ENCODE data around the gene PRRG4. TPM values are rescaled to one million over a fixed set of nuclear protein-coding genes. Genes with fewer than 3 reads are reported as not detected.

Gene PRRG4
- polyA plus RNA-seq, 1 donor (not counting 4 experiments of a cell fraction or from before 2014, with no cell fraction given) = 10.0 TPM

- no peak overlapping the region for H3K9ac ChIP-seq (ENCODE audit: control insufficient read depth, extremely low read depth, insufficient read depth, low read length)
- no peak for TF ChIP-seq CTCF (optimal IDR thresholded peaks at IDR 0.05 in 1 of 3, IDR thresholded peaks at IDR 0.05 in 1 of 3, conservative IDR thresholded peaks at IDR 0.05 in 1 of 3; ENCODE audit: extremely low read depth in 1 of 3, insufficient read depth in 2 of 3, low read length in 3 of 3)
- no peaks in the 10 kb centered on the region for H3K9me3 ChIP-seq (ENCODE audit: control insufficient read depth, low read depth, low read length)
- dilution Hi-C loops (cut with MboI; ENCODE audit: extremely low pct_ligation_motif_present, low sequenced_read_pairs) = no loop called here
- no peak overlapping the region for H3K4me3 ChIP-seq (ENCODE audit: control insufficient read depth in 2 of 3, extremely low read depth in 1 of 3, insufficient read depth in 2 of 3, low read depth in 1 of 3, low read length in 3 of 3)
- no peaks in the 10 kb centered on the region for H3K36me3 ChIP-seq (ENCODE audit: control insufficient read depth in 2 of 2, extremely low read depth in 1 of 2, insufficient read depth in 2 of 2, low read length in 2 of 2)
- no peaks in the 10 kb centered on the region for H3K9me1 ChIP-seq (ENCODE audit: control insufficient read depth, extremely low read depth, insufficient read depth, low read length)
- H3K27ac ChIP-seq (ENCODE audit: control insufficient read depth, insufficient read depth, low read length) = no peak overlapping the region
- no peaks in the 10 kb centered on the region for H4K20me1 ChIP-seq (ENCODE audit: control insufficient read depth, extremely low read depth, insufficient read depth, low read length)
- no peak overlapping the region for H2AFZ ChIP-seq (ENCODE audit: control insufficient read depth, low read length)
- H3K27me3 ChIP-seq (ENCODE audit: control insufficient read depth, extremely low read depth, insufficient read depth, low read length) = no peaks in the 10 kb centered on the region
- no peak for DNase-seq (ENCODE audit: low read depth, low spot score)
- H3K4me1 ChIP-seq (ENCODE audit: control insufficient read depth, extremely low read depth, insufficient read depth, low read length) = no peaks in the 10 kb centered on the region
- H3K79me2 ChIP-seq (ENCODE audit: control insufficient read depth, insufficient read depth, low read length) = no peaks in the 10 kb centered on the region
- FAIRE-seq = no peak
- peak overlapping the region; percentile 86 for H3K4me2 ChIP-seq (ENCODE audit: control insufficient read depth, extremely low read depth, insufficient read depth, low read depth, low read length)
Measured at GRCh38 chr11:32792111-32792947, 37.4 kb upstream of the PRRG4 start.

DNA sequence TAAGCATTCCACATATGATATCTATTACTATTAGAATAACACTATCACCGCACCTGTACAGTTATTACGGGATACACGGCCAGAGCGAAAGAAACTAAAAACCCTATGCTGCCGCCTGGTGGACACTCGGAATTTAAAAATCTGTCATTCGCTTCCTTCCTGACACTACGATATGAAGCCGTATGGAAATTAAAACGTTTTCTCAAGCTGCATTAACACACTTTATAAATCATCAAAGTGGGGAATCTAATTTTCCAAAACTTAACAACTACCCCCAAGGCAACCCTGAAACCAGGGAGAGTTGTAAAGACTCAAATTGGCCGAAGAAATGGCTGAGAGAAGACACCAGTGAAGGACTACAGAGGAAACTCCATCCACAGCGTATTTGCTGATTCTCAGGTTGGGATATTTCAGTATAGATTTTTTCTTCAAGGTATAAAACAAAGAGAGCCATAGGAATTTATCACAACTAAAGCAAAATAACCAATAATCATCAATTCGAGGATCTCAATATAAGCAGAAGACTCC, 36.7 kb upstream of the PRRG4 start:
- dilution Hi-C loops (cut with MboI; ENCODE audit: extremely low pct_ligation_motif_present, low sequenced_read_pairs) = no loop called here
- DNase-seq (ENCODE audit: low read depth, low spot score) (no peak), FAIRE-seq (peak; percentile 77)
- H3K9ac ChIP-seq (ENCODE audit: control insufficient read depth, extremely low read depth, insufficient read depth, low read length) = no peak overlapping the region
- no peaks in the 10 kb centered on the region for H3K79me2 ChIP-seq (ENCODE audit: control insufficient read depth, insufficient read depth, low read length)
- TF ChIP-seq EZH2 (IDR thresholded peaks at IDR 0.05; ENCODE audit: low read length) (no peak), CTCF (optimal IDR thresholded peaks at IDR 0.05 in 1 of 3, IDR thresholded peaks at IDR 0.05 in 1 of 3, conservative IDR thresholded peaks at IDR 0.05 in 1 of 3; ENCODE audit: extremely low read depth in 1 of 3, insufficient read depth in 2 of 3, low read length in 3 of 3) (peak; percentile 55 to 64 (median 60))
- no peaks in the 10 kb centered on the region for H3K9me1 ChIP-seq (ENCODE audit: control insufficient read depth, extremely low read depth, insufficient read depth, low read length)
- H3K27ac ChIP-seq (ENCODE audit: control insufficient read depth, insufficient read depth, low read length) = no peak overlapping the region
- H3K9me3 ChIP-seq (ENCODE audit: control insufficient read depth, low read depth, low read length) = no peaks in the 10 kb centered on the region
- peak overlapping the region; percentile 88 for H2AFZ ChIP-seq (ENCODE audit: control insufficient read depth, low read length)
- H3K27me3 ChIP-seq (ENCODE audit: control insufficient read depth, extremely low read depth, insufficient read depth, low read length) = no peaks in the 10 kb centered on the region
- no peaks in the 10 kb centered on the region for H3K4me1 ChIP-seq (ENCODE audit: control insufficient read depth, extremely low read depth, insufficient read depth, low read length)
- peak overlapping the region; percentile 86 for H3K4me2 ChIP-seq (ENCODE audit: control insufficient read depth, extremely low read depth, insufficient read depth, low read depth, low read length)
- H3K36me3 ChIP-seq (ENCODE audit: control insufficient read depth in 2 of 2, extremely low read depth in 1 of 2, insufficient read depth in 2 of 2, low read length in 2 of 2) = no peaks in the 10 kb centered on the region
- H3K4me3 ChIP-seq (ENCODE audit: control insufficient read depth in 2 of 3, extremely low read depth in 1 of 3, insufficient read depth in 2 of 3, low read depth in 1 of 3, low read length in 3 of 3) = peak overlapping the region in 2 of 3 experiments; percentile 24 to 43
- no peaks in the 10 kb centered on the region for H4K20me1 ChIP-seq (ENCODE audit: control insufficient read depth, extremely low read depth, insufficient read depth, low read length)
